T-helper 1 cell (primary cell): ENCODE data around the gene ATL3.
A peak's percentile ranks its signal among the peaks of the same experiment; 100 is the strongest.
"Not testable (repeated sequence)": the region's sequence is repeated elsewhere in the genome, so short reads cannot be mapped to it uniquely, and the experiment has no call there.

Experiments used
- DNase-seq, 5 donors: peaks; one replicate each; pipeline ENCODE4 v3.0.0-alpha.2; 2012 to 2020

ATL3 gene

DNA sequence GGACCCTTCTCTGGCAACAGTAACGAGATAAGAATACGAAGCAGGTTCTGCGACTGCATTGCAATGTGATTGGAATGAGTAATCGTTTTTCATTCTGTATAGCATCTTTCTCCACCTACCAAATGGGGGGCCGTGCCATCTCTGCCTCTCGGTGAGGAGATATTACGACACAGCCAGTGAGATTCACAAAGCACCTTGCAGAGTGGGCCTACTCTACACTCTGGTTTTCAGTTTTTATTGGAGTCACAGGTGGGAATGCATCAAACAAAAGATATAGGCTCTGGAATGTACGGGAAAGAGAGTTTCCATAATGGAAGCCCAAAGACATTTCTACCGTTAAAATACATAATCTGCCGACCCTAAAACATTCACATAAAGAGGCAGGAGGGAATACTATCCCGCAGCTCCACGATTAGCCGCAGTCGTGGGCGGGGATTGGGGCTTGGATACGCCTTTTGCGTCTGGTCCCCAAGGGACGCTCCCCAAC is 9.7 kb upstream of the ATL3 start:
- no peak for DNase-seq

DNA sequence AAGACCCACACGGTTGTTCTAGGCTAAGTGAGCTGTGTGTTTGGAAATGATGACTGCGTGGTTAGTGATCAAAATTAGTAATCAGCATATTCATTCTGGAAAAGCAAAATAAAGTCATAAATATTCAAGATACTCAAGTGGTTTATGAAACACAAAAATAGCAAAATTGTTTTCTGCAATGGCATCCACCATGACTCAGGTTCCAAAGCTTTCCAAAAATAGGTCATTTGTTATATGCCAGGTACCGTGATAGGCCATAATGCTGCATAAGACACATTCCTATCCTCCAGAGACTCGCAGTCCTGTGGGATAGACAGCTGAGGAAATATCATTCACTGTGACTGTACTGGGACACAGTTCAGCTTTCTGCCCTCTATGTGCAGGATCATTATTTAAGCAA is 2.4 kb upstream of the ATL3 start:
- DNase-seq = no peak

DNA sequence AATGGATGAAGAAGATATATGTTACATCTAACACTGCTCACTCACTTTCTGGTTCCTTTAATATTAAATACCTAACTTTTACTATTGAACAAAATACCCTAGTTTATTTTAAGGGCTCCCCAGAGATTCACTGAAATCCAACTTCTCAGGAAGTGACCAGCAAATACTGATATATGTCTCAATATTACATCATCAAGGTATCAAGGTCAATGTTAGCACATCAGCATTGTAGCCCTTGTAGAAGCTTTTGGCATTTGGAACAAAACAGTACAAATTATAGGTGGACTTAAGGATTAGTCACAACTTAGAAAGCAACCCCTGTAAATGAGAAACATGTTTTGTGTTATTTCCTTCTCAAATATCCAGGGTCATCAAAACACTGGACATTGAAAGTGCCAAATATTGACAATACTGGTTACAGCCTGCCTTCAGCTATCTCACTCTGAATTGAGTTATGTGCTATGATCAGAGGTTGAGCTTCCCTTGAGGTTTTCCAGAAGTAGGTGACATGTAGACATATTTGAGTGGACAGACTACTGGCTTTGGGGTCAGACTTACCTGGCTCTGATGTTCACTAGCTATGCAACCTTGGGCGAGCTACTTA is 1.9 kb upstream of the ATL3 start:
- no peak for DNase-seq

DNA sequence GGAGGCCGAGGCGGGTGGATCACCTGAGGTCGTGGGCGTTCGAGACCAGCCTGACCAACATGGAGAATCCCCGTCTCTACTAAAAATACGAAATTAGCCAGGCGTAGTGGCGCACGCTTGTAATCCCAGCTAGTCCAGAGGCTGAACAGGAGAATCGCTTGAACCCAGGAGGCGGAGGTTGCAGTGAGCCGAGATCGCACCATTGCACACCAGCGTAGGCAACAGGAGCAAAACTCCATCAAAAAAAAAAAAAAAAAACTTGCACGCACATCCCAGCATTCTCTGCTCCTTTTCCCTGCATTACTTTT is 934 bp upstream of the ATL3 start:
- DNase-seq = no peak

DNA sequence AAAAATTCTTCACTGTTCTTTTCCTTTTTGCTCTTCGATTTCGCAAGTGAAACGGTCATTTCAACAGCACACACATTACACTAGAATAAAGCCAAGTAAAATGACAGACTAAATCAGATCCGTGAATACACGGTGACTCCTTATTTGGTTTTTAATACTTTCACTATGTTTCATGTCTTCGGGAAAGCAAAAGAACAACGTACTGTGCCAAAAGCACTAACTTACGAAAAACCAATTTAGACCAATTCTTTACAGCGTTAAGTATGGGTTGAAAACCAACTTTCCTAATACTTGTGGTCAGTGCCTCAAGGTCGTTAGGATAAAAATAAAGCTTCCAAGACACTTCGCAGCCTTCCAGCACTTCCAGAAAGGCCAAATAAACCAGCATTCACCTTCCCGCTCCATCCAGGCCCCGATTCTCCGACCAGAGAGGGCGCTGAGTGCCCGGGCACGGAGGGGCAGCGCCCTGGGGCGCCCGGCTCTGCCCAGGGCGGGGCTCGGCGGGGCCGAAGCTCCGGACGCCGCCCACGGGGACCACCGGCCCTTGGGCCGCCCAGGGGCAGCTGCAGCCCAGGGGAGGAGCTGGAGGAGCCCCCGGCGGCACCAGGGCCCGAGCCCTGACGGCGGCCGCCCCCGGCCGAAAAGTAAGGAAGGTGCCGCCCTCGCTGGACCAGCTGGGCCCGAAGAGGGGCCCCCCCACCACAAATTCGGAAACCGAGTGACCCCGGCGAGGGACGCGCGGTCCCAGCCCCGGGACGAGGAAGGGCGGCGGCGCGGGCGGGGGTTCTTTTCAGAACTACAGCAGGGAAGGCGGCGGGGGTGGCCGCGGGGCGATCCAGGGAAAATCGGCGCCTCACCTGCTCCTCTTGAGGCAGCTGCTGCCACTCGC is 499 bp downstream of the ATL3 start:
- peak in 2 of 5 donors; percentile 19 to 23 for DNase-seq

DNA sequence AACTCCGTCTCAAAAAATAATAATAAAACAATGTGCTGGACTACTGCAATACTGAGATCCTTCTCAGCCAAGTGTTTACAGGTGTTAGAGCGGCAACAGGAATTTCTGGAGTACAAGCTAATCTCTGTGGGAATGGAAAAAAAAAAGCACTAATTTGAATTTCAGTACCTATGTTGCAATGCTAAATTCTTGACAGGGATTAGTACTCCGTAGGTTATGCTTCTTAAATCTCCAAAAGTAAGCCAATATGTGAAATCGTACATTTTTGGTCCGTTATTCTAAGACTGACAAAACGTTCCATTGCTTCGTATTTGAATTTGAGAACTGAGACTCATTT is 1.1 kb downstream of the ATL3 start:
- no peak for DNase-seq

DNA sequence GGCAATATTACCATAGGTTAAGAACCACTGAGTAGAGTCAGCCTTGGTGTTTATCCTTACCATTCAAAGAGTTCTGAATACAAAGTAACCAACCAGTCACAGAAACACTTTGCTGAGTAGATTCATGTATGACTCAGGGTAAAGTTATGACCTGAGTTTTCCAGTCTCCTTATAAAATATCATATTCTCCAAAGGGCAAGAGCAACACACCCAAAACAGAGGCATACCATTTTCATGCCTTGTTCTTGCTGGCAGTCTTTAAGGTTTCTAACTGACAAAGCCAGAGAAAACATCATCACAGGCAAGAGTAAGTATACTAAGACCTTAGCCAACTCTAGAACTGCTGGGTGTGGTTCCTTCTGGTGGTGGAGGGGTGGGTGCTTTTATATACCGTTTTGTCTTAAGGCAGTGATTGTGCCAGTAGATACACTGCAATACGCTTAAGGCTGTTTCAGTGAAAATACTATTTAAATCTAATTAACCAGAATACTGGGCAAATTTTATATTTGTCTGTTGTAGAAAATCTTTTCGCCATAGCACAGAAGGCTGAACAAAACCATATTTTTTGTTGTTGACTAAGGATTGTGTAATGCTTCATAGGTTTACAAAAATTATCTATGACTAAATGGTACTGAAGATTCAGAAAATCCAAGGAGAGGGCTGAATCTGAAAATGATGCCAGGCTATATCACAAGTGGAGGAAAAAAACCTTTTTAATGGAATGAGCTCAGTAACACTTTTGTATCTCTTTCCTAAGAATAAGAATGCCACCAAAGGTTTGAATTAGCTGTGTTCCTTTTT is 3.0 kb downstream of the ATL3 start:
- no peak for DNase-seq

- no peak for DNase-seq
These were observed 4.3 kb downstream of the ATL3 start for GRCh38 chr11:63666874-63667273.

DNA sequence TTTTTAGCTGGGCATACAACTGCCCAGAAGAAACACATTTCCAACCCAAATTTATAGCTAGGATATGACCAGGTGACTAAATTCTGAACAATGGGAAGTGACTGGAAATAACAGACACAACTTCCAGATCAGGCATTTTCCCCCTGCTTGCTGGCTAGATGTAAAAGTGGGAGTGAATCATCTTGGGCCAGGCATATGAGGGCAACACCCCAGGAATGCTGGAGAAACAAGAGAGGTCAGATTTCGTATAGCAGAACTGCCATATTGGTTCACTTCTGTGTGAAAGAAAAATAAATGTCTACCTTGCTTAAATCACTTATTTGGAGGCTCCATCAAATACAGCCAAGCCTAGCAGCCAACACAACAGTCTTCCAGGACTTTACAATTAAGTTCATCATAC is 7.4 kb downstream of the ATL3 start:
- DNase-seq = no peak

DNA sequence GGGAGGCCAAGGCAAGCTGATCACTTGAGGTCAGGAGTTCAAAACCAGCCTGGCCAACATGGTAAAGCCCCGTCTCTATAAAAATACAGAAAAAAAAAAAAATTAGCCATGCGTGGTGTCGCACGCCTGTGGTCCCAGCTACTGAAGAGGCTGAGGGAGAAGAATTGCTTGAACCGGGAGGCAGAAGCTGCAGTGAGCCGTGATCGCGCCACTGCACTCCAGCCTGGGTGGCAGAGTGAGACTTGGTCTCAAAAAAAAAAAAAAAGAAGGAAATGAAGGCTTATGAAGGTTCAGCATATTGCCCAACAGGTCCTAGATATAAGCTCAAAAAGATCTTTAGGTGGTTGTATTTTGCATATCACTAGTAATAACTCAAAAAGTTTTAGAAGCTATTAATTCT is 10.2 kb downstream of the ATL3 start:
- no peak for DNase-seq

DNA sequence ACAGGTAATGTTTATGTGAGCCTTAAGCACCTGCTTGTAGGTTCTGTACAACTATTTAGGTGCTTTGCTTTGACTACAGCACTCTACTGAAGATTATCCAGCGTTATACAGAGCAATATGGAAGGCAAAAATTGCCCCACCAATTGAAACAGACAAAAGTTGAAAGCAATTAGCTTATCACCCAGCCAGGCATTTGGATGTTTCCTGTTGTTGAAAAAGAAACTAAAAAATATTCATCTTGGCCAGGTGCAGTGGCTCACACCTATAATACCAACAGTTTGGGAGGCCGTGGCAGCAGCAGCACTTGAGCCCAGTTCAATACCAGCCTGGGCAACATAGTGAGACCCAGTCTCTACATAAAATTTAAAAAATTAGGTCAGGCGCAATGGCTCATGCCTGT is 18.5 kb downstream of the ATL3 start:
- DNase-seq = no peak

DNA sequence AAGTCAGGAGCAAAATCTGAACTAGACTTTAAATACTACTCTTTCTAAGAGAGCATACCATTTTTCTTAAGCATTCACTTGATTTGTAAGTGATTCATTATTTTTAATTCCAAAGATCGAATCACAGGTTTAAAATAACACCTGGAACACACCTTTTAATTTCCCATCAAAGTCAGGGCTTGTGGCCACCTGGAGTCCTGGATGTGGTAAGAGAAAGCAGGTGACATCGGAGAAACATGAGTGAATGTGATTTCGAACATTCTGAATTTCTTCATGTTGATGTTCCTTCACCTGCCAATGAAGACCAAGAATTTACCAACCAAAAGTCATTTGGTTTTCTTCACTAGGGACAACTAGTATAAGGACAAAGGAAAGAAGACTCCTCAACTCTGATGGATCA is 28.0 kb downstream of the ATL3 start:
- no peak for DNase-seq

DNA sequence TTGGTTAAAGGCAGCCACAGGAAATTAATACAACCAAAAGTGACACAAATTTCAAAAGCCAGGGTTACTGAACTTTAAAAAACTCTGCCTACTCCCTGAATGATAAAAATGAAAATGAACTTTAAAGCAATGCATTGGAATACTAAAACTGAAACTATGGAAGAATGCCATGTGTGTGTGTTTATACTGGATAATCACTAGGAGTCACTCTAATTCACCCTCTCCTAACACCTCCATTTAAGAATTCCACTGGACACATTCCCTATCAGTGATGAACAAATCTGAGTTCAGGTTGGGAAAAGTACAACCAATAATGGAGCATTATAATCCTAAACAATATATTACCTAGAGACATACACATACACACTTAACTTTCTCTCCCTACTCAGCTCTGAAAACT is 29.4 kb downstream of the ATL3 start:
- no peak for DNase-seq

DNA sequence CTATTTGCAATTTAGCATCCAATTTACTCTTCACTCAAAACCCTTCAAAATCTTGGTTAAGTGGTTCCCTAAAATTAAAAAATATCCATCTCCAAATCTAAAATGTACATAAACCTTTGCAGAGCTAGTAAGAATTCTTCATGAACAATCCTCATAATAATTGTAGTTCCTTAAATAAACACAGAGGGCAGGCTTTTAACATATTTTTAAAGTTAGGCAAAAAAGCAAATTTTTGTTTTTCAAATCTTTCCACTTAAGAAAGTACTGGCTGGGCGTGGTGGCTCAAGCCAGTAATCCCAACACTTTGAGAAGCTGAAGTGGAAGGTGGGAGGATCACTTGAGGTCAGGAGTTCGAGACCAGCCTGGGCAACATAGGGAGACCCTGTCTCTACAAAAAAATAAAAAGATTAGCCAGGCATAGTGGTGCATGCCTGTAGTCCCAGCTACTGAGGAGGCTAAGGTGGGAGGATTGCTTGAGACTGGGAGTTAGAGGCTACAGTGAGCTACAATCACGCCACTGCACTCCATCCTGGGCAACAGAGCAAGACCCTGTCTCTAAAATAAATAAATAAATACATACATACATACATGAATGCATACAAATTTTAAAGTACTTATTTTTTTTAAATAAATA is 31.9 kb downstream of the ATL3 start:
- DNase-seq = no peak

- not testable (repeated sequence) for DNase-seq
These were observed 32.7 kb downstream of the ATL3 start for GRCh38 chr11:63638436-63638835.

- DNase-seq = peak; percentile 25 to 69 (median 44)
These were observed 35.3 kb downstream of the ATL3 start for GRCh38 chr11:63635762-63636465.

- no peak for DNase-seq
These were observed 41.8 kb downstream of the ATL3 start for GRCh38 chr11:63629426-63629825.

DNA sequence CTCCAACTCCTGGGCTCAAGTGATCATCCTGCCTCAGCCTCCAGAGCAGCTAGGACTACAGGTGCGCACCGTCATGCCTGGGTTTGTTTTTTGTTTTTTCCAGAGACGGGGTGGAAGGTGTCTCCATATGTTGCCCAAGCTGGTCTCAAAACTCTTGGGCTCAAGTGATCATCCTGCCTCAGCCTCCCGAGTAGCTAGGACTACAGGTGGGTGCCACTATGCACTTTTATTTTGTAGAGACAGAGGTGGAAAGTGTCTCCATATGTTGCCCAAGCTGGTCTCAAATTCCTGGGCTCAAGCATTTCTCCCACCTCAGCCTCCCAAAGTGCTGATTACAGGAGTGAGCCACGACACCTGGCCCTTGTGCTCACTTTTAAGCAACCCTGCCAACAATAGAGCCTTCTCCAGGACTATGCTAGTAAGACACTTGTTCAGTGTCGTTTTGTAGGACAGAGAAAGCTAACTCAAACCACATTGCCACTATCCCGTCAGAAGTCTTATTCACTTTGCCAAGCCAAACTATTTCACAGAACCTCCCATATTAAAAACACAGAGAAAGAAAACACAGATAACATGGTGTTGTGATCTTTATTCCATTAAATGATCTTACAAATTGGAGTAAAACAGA is 47.5 kb downstream of the ATL3 start:
- no peak for DNase-seq

DNA sequence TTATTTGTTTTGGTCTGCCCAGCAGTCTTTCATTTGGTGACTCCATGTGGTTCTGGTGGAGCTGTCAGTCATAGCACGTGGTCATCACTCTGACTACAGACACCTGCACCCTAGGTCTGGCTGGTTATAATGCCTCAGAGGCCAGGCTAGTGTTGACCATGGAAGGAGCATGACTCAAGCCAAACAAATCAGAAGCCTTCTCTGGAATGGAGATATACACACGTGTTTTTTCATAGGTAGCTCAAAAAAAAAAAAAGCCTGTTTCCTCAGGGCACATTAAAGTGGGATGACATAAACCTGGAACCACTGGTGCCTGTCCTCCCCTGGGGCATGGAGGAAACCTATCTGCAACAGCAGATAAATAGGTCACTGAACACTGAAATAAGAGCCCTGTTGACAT is 48.9 kb downstream of the ATL3 start:
- no peak for DNase-seq

DNA sequence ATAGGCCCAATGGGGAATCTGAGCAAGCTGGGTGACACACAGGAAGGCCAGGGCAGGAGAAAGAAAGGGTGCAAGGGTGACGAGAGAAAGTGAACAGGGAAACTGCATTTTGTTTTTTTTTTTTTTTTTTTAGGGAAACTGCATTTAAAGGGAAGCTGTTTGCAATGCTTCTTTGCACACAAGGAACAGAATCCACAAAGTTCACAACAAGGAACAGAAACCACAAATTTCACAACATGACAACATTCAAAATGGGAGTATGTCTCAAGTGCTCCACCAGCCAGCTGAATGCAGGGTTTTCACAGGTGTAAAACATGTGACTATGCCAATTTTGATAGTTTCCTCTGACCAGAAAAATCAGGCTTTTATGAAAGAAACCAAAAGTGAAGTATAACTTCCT is 50.1 kb downstream of the ATL3 start:
- DNase-seq = no peak

GRCh38 chr11:63619967-63620366 is 51.2 kb downstream of the ATL3 start:
- DNase-seq = no peak

DNA sequence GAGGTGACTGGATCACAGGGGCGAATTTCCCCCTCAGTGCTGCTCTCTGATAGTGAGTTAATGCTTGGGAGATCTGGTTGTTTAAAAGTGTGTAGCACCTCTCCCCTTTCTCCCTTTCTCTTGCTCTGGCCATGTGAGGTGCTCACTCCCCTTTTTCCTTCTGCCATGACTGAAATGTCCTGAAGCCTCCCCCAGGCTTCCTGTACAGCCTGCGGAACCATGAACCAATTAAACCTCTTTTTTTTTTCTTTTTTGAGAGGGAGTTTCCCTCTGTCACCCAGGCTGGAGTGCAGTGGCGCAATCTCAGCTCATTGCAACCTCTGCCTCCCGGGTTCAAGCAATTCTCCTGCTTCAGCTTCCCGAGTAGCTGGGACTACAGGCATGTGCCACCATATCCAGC is 53.5 kb downstream of the ATL3 start:
- DNase-seq = not testable (repeated sequence)
